Activated T-helper 9 cell treated with anti-CD3 and anti-CD28 coated beads, Interleukin-2, amount 50 U/mL, for 16 hours (primary cell): ENCODE measurements around the gene ZFX.

ENCODE experiments used
- DNase-seq: peaks from one replicate; pipeline ENCODE4 v3.0.0-alpha.2; 2020; ENCODE audit warnings: low read depth

ZFX gene

GRCh38 chrX:24202465-24203031, 53.0 kb downstream of the ZFX start:
- DNase-seq: no peak

GRCh38 chrX:24203072-24203808, 53.7 kb downstream of the ZFX start:
- DNase-seq: no peak

GRCh38 chrX:24204331-24204730, 54.8 kb downstream of the ZFX start:
- no peak for DNase-seq

- DNase-seq: no peak
These were observed 55.4 kb downstream of the ZFX start for GRCh38 chrX:24204958-24205357.

GRCh38 chrX:24207826-24208225, 58.3 kb downstream of the ZFX start:
- no peak for DNase-seq

- no peak for DNase-seq
These were observed 59.1 kb downstream of the ZFX start for GRCh38 chrX:24208496-24209240.

- DNase-seq: no peak
These were observed 60.7 kb downstream of the ZFX start for GRCh38 chrX:24210190-24210589.

GRCh38 chrX:24214568-24214967, 65.0 kb downstream of the ZFX start:
- DNase-seq: no peak

GRCh38 chrX:24215272-24215671, 65.7 kb downstream of the ZFX start:
- DNase-seq: no peak

- DNase-seq: no peak
These were observed 66.5 kb downstream of the ZFX start for GRCh38 chrX:24216037-24216436.

- DNase-seq: no peak
These were observed 67.3 kb downstream of the ZFX start for GRCh38 chrX:24216827-24217226.

- DNase-seq: no peak
These were observed 69.8 kb downstream of the ZFX start for GRCh38 chrX:24219320-24219719.

- no peak for DNase-seq
These were observed 72.3 kb downstream of the ZFX start for GRCh38 chrX:24221872-24222271.

GRCh38 chrX:24225265-24225664, 75.7 kb downstream of the ZFX start:
- no peak for DNase-seq

GRCh38 chrX:24226176-24226575, 76.6 kb downstream of the ZFX start:
- no peak for DNase-seq

- no peak for DNase-seq
These were observed 79.1 kb downstream of the ZFX start for GRCh38 chrX:24228596-24228995.

GRCh38 chrX:24229400-24229879, 79.9 kb downstream of the ZFX start:
- DNase-seq: no peak

GRCh38 chrX:24229976-24230375, 80.4 kb downstream of the ZFX start:
- DNase-seq: no peak

- DNase-seq: no peak
These were observed 81.6 kb downstream of the ZFX start for GRCh38 chrX:24231131-24231540.

- no peak for DNase-seq
These were observed 82.2 kb downstream of the ZFX start for GRCh38 chrX:24231641-24232179.

GRCh38 chrX:24232796-24233195, 83.3 kb downstream of the ZFX start:
- no peak for DNase-seq

GRCh38 chrX:24235084-24235710, 85.7 kb downstream of the ZFX start:
- DNase-seq: no peak
